Small intestine (tissue), 7 donors: ENCODE data around the gene RALGPS2. TPM values are rescaled to one million over a fixed set of nuclear protein-coding genes. Genes with fewer than 3 reads are reported as not detected.
"Not testable (repeated sequence)": the region's sequence is repeated elsewhere in the genome, so short reads cannot be mapped to it uniquely, and the experiment has no call there.

ENCODE experiments used
- DNase-seq, 2 donors: peaks; one replicate each; pipeline versions ENCODE4 v3.0.0 to v3.0.0-alpha.2; 2013
- FAIRE-seq: peaks from 2 replicates; lab custom pipeline; 2012; peaks lifted over from hg19 to GRCh38; lab: Jason Lieb, UNC
- H3K27ac ChIP-seq, 3 donors: one replicate each; pipeline ENCODE4 v1.5.1; 2013; ENCODE audit warnings: low read length in 2 of 3, mild to moderate bottlenecking in 2 of 3, control low read depth in 1 of 3, inconsistent platforms in 1 of 3, low read depth in 1 of 3, moderate library complexity in 1 of 3
- H3K27me3 ChIP-seq, 3 donors: one replicate each; pipeline ENCODE4 v1.6.1; 2013; ENCODE audit warnings: low read length in 3 of 3, inconsistent platforms in 1 of 3; ENCODE audit not compliant: control insufficient read depth in 3 of 3, insufficient read depth in 3 of 3
- H3K36me3 ChIP-seq, 3 donors: one replicate each; pipeline ENCODE4 v1.6.1; 2013; ENCODE audit warnings: low read length in 3 of 3, inconsistent platforms in 1 of 3, low read depth in 1 of 3, mild to moderate bottlenecking in 1 of 3, moderate library complexity in 1 of 3; ENCODE audit not compliant: control insufficient read depth in 3 of 3, insufficient read depth in 2 of 3
- H3K4me1 ChIP-seq, 3 donors: one replicate each; pipeline ENCODE4 v1.6.1; 2013; ENCODE audit warnings: low read length in 2 of 3, inconsistent platforms in 1 of 3, low read depth in 1 of 3, mild to moderate bottlenecking in 1 of 3, moderate library complexity in 1 of 3; ENCODE audit not compliant: control insufficient read depth in 3 of 3, insufficient read depth in 2 of 3
- H3K4me3 ChIP-seq, 3 donors: one replicate each; pipeline ENCODE4 v1.5.1; 2013; ENCODE audit warnings: low read length in 3 of 3, control low read depth in 1 of 3, inconsistent platforms in 1 of 3, low read depth in 1 of 3, mild to moderate bottlenecking in 1 of 3, moderate library complexity in 1 of 3
- H3K9me3 ChIP-seq, 2 donors: one replicate each; pipeline ENCODE4 v1.6.1; 2013; ENCODE audit warnings: low read depth in 1 of 2, low read length in 1 of 2; ENCODE audit not compliant: control insufficient read depth in 2 of 2, insufficient read depth in 1 of 2
- WGBS, 3 donors: extraction: QIAGEN DNeasy Blood & Tissue Kit; methylation state at CpG; one replicate each; pipeline ENCODE4 v1.1.7; 2013; 5-methylcytosine and 5-hydroxymethylcytosine counted together
- polyA plus RNA-seq, 4 donors: library from polyadenylated mRNA; stranded (reverse) in 3 of 4; unstranded in 1 of 4; fragments of 200-250 nt in 3 of 4; fragments of 120-200 nt in 1 of 4; gene quantifications; one replicate each; pipeline versions ENCODE4 v1.2.1 to v1.2.3, GENCODE V29; 2013
- donor health status: healthy with polysubstance abuse.
- donor health status: control.
- donor health status: control.
- donor health status: Bipolar disorder and iron deficiency.
- donor health status: healthy.

The RALGPS2 gene
- polyA plus RNA-seq, 4 donors = 5.2 to 27.1 (median 6.8) TPM

- FAIRE-seq (no peak), DNase-seq (no peak)
- Histone ChIP-seq H3K9me3 (no peaks in the 10 kb centered on the region), H3K27ac (no peak overlapping the region), H3K4me3 (no peak overlapping the region), H3K27me3 (no peaks in the 10 kb centered on the region), H3K4me1 (no peaks in the 10 kb centered on the region), H3K36me3 (no peaks in the 10 kb centered on the region)
- WGBS, 3 donors = 82 to 92% (median 83%) methylated on average over 4 of the region's 4 CpGs
These were observed 222.0 kb downstream of the RALGPS2 start for GRCh38 chr1:178946855-178947676.

GRCh38 chr1:178947677-178947981 is 222.6 kb downstream of the RALGPS2 start:
- 46 to 75% (median 62%) methylated on average over 3 of the region's 3 CpGs for WGBS, 3 donors
- H3K27ac ChIP-seq = no peak overlapping the region

DNA sequence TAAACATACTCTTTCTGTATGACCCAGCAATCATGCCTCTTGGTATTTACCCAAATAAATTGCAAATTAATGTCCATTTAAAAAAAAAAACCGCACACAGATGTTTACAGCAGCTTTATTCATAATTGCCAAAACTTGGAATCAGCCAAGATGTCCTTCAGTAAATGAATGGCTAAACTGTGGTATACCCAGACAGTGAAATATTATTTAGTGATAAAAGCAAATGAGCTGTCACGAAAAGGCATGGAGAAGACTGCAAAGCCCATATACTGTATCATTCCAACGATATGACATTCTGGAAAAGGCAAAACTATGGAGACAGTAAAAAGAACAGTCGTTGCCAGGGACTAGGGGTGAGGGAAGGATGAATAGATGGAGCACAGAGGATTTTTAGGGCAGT is 223.6 kb downstream of the RALGPS2 start:
- 73 to 88% (median 77%) methylated on average over 4 of the region's 4 CpGs for WGBS, 3 donors
- Histone ChIP-seq H3K9me3 (no peaks in the 10 kb centered on the region), H3K27ac (no peak overlapping the region), H3K36me3 (no peaks in the 10 kb centered on the region), H3K27me3 (no peaks in the 10 kb centered on the region), H3K4me1 (no peaks in the 10 kb centered on the region), H3K4me3 (no peak overlapping the region)
- no peak for FAIRE-seq
- DNase-seq = no peak

More at GRCh38 chr1:178947677-178947981, 222.6 kb downstream of the RALGPS2 start:
- Histone ChIP-seq H3K36me3 (no peaks in the 10 kb centered on the region), H3K4me1 (no peaks in the 10 kb centered on the region), H3K27me3 (no peaks in the 10 kb centered on the region), H3K4me3 (no peak overlapping the region), H3K9me3 (no peaks in the 10 kb centered on the region)
- FAIRE-seq = no peak
- DNase-seq = no peak

DNA sequence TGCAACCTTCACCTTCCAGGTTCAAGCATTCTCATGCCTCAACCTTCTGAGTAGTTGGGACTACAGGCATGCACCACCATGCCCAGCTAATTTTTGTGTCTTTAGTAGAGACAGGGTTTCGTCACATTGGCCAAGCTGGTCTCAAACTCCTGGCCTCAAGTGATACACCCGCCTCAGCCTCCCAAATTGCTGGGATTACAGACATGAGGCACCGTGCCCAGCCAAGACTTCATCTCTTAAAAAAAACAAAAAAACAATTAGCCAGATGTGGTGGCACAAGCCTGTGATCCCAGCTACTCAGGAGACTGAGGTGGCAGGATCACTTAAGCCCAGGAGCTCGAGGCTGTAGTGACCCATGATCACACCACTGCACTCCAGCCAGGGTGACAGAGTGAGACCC is 224.8 kb downstream of the RALGPS2 start:
- not testable (repeated sequence) for H3K27me3 ChIP-seq, DNase-seq, FAIRE-seq, H3K4me3 ChIP-seq, H3K36me3 ChIP-seq, H3K4me1 ChIP-seq, H3K9me3 ChIP-seq, H3K27ac ChIP-seq
- 75 to 81% (median 81%) methylated on average over 4 of the region's 4 CpGs for WGBS, 3 donors

DNA sequence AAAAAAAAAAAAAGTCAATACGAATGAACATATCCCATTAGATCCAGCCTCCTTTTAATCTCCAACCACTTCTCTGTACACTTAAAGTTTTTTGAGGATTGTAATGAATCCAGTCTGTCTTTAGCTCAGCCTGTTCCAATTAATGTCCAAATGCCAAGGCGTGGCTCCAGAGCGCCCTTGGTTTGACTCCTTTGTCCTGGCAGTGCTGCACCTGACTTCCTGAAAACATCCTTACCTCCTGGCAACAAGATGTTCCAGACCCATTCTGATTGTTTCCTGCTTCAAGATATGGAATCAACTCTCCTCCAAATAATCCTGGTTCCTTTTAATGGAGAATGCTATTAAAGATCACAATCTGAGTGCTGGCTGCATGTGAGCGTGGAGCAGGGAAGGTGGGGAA is 226.6 kb downstream of the RALGPS2 start:
- H3K4me3 ChIP-seq = no peak overlapping the region
- H3K9me3 ChIP-seq = no peaks in the 10 kb centered on the region
- no peaks in the 10 kb centered on the region for H3K27me3 ChIP-seq
- FAIRE-seq (no peak), DNase-seq (no peak)
- no peaks in the 10 kb centered on the region for H3K36me3 ChIP-seq
- no peak overlapping the region for H3K27ac ChIP-seq
- 74 to 87% (median 80%) methylated on average over 4 of the region's 4 CpGs for WGBS, 3 donors
- no peaks in the 10 kb centered on the region for H3K4me1 ChIP-seq

DNA sequence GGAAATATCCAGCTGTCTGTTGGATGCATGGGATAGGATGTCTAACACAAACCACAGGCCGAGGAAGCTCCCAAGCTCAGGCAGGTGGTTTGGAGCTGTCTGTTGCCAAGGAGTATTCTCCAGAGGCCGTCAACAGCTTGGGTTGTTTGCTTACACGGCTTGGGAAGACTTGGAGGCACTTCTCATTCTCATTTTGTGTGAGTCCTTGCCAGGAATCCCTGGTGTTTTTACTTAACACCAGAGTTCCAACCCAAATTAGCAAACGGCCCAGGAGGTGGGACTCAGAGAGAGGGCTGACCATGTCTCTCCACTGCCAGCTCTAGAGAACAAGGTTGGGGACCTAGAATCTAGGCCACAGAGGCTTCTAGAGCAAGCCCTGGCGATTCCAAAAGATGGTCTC is 228.0 kb downstream of the RALGPS2 start:
- no peaks in the 10 kb centered on the region for H3K4me1 ChIP-seq
- 63 to 72% (median 70%) methylated on average over 5 of the region's 5 CpGs for WGBS, 3 donors
- no peaks in the 10 kb centered on the region for H3K27me3 ChIP-seq
- no peak for FAIRE-seq
- H3K4me3 ChIP-seq = no peak overlapping the region
- H3K9me3 ChIP-seq = no peaks in the 10 kb centered on the region
- no peak for DNase-seq
- H3K27ac ChIP-seq = no peak overlapping the region
- no peaks in the 10 kb centered on the region for H3K36me3 ChIP-seq

GRCh38 chr1:178953538-178954324 is 228.7 kb downstream of the RALGPS2 start:
- no peaks in the 10 kb centered on the region for H3K27me3 ChIP-seq
- no peaks in the 10 kb centered on the region for H3K36me3 ChIP-seq
- FAIRE-seq (no peak), DNase-seq (no peak)
- no peaks in the 10 kb centered on the region for H3K9me3 ChIP-seq
- H3K4me1 ChIP-seq = no peaks in the 10 kb centered on the region
- WGBS, 3 donors = 80 to 87% (median 81%) methylated on average over 23 of the region's 23 CpGs
- no peak overlapping the region for H3K27ac ChIP-seq
- H3K4me3 ChIP-seq = no peak overlapping the region

DNA sequence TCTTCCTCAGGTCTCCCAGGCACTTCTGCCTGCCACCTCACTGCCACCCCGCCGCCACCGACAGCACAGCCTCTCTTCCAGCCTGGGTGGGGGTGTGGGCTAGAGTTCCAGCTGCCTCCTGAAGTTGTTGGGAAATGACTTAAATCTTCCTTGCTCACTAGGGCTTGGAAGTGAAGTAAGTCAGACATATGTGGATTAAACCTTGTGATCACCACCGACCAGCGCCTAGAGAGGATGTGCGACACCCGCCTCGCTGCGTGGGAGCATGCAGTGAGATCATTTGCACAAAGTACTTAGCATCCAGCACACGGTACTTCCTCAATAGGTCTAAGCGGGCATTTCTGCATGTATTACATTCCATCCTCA is 229.3 kb downstream of the RALGPS2 start:
- 91 to 94% (median 93%) methylated on average over 11 of the region's 11 CpGs for WGBS, 3 donors

More for the DNA sequence above, 229.3 kb downstream of the RALGPS2 start:
- DNase-seq = no peak
- FAIRE-seq = no peak
- H3K9me3 ChIP-seq = no peaks in the 10 kb centered on the region
- H3K4me1 ChIP-seq = no peaks in the 10 kb centered on the region
- no peaks in the 10 kb centered on the region for H3K36me3 ChIP-seq
- H3K27me3 ChIP-seq = no peaks in the 10 kb centered on the region
- H3K27ac ChIP-seq = no peak overlapping the region
- no peak overlapping the region for H3K4me3 ChIP-seq
